Measurements from ENCODE around the gene CHD9NB.

The CHD9NB gene

DNA sequence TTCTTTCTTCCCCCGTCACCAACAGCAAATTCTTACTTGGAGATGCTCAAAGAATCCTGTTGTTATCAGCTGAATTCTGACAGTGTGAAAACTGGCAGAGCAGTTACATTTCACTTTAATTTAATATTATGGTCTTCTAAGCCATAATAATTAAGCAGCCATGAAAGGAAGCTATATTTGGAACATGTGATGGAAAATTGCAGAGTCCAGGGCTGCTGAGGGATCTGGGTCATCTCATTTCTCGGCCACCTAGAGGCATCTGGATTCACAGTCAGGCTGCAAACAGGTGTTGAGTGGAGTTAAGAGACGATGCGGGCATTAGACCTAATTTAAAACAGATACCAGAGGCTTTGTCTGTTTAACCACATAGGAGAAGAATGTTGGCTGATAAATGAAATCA is 38.4 kb downstream of the CHD9NB start:
- no peak for DNase-seq (ENCODE audit: insufficient read length, low spot score)
- TF ChIP-seq, protein P1, sequence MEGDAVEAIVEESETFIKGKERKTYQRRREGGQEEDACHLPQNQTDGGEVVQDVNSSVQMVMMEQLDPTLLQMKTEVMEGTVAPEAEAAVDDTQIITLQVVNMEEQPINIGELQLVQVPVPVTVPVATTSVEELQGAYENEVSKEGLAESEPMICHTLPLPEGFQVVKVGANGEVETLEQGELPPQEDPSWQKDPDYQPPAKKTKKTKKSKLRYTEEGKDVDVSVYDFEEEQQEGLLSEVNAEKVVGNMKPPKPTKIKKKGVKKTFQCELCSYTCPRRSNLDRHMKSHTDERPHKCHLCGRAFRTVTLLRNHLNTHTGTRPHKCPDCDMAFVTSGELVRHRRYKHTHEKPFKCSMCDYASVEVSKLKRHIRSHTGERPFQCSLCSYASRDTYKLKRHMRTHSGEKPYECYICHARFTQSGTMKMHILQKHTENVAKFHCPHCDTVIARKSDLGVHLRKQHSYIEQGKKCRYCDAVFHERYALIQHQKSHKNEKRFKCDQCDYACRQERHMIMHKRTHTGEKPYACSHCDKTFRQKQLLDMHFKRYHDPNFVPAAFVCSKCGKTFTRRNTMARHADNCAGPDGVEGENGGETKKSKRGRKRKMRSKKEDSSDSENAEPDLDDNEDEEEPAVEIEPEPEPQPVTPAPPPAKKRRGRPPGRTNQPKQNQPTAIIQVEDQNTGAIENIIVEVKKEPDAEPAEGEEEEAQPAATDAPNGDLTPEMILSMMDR (IDR thresholded peaks at IDR 0.05; ENCODE audit: insufficient read depth, missing control alignments) = no peak
- FAIRE-seq = no peak

DNA sequence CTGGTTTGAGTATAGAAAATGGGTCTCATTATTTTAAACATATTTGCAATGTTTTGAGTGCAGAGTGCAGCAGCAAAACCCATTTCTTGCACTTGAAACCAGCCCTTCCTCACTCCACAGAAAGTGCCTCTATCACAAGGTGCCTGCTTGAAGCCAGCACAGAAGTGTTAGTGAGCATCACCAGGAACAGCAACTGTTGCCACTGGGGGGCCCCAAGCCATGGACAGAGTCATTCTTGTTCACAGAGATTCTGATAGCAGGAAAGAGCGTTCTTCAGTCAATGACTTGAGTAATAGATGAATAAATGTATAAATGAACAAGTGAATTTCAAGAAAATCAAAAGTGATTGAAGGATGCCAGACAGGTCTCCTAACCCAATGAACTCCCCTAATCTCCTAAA is 45.6 kb downstream of the CHD9NB start:
- FAIRE-seq (no peak), DNase-seq (ENCODE audit: insufficient read length, low spot score) (no peak)
- TF ChIP-seq, protein P1 (IDR thresholded peaks at IDR 0.05; ENCODE audit: insufficient read depth, missing control alignments) = no peak

DNA sequence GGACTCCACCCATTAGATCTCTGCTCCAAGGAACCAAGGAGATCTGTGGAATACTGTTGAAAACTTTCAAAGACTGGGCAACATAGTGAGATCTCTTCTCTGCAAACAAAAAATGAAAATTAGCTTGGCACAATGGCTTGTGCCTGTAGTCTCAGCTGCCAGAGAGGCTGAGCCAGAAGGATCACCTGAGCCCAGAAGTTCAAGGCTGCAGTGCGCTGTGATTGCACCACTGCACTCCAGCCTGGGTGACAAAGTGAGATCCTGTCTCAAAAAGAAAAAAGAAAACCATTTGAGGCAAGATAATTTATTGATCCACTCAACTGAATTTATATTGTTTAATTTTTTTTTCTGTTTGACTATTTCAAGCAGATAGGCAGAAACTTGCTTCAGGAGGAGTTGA is 54.8 kb downstream of the CHD9NB start:
- no peak for DNase-seq (ENCODE audit: insufficient read length, low spot score)
- FAIRE-seq = no peak

DNA sequence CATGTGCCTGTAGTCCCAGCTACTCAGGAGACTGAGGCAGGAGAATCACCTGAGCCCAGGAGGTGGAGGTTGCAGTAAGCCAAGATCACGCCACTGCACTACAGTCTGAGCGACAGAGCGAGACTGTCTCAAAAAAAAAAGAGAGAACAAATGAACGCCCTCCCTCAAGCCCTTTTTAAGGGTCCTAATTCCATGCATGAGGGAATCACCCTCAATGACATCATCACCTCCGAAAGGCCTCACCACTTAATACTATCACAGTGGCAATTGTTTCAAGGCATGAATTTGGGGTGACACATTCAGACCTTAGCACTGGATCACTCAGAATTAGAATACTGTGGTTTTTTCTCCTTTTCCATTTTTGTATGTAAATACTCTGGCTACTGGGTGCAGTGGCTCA is 57.8 kb downstream of the CHD9NB start:
- no peak for FAIRE-seq
- DNase-seq (ENCODE audit: insufficient read length, low spot score) = no peak
- TF ChIP-seq, protein P1 (IDR thresholded peaks at IDR 0.05; ENCODE audit: insufficient read depth, missing control alignments) = no peak

More for the DNA sequence above, 54.8 kb downstream of the CHD9NB start:
- TF ChIP-seq, protein P1 (IDR thresholded peaks at IDR 0.05; ENCODE audit: insufficient read depth, missing control alignments) = no peak

DNA sequence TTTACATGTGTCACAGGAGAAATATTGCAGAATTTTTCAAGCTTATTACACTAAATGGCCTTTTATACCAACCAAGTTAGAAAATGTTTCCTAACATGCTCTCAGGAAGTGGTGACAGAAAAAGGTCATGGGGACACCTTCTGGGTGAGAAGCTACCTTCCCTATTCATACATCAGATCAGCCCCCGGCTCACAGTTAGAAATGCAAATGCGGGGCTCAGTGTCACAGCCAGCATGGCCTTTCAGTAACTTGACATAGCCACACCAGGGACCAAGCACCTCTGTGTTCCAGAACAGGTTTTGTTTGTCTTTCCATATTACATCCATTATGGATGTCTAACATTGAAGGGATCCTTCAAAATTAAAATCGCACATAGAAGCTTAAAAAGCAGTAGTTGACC is 59.5 kb downstream of the CHD9NB start:
- TF ChIP-seq, protein P1 (IDR thresholded peaks at IDR 0.05; ENCODE audit: insufficient read depth, missing control alignments) = no peak
- DNase-seq (ENCODE audit: insufficient read length, low spot score) (no peak), FAIRE-seq (no peak)

DNA sequence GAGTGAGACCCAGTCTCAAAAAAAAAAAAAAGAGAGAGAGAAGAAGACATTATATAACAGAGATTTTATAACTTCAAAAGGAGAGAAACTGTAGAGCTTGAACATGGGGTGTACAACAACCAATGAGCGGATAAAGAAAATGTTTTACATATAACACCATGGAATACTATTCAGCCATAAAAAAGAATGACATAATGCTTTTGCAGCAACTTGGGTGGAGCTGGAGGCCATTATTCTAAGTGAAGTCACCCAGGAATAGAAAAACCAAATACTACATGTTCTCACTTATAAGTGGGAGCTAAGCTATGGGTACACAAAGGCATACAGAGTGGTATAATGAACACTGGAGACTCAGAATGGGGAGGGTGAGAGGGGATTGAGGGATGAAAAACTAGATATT is 61.1 kb downstream of the CHD9NB start:
- DNase-seq (ENCODE audit: insufficient read length, low spot score) (no peak), FAIRE-seq (no peak)
- TF ChIP-seq, protein P1 (IDR thresholded peaks at IDR 0.05; ENCODE audit: insufficient read depth, missing control alignments) = no peak

All from D721Med (cell line).